H9 (cell line): ENCODE measurements around the gene YPEL1. TPM values are rescaled to one million over a fixed set of nuclear protein-coding genes. Genes with fewer than 3 reads are reported as not detected.

ENCODE experiments used
- DNase-seq: peaks from one replicate; pipeline ENCODE4 v3.0.0-alpha.2; 2017
- H2AFZ ChIP-seq: one replicate; pipeline ENCODE4 v1.6.1; 2013; ENCODE audit warnings: mild to moderate bottlenecking, low read length, control low read depth, moderate library complexity
- H2AK5ac ChIP-seq: 2 replicates; pipeline ENCODE4 v1.6.1; 2013; ENCODE audit warnings: low read length, control low read depth, mixed read lengths; ENCODE audit not compliant: insufficient read length
- H2BK120ac ChIP-seq: one replicate; pipeline ENCODE4 v1.6.1; 2013; ENCODE audit warnings: low read depth, mild to moderate bottlenecking, low read length, control low read depth, inconsistent platforms; ENCODE audit not compliant: poor library complexity, severe bottlenecking
- H2BK12ac ChIP-seq: 2 replicates; pipeline ENCODE4 v1.6.1; 2013; ENCODE audit warnings: low read length, control low read depth, mixed read lengths, low read depth; ENCODE audit not compliant: insufficient read length
- H2BK15ac ChIP-seq: 2 replicates; pipeline ENCODE4 v1.6.1; 2013; ENCODE audit warnings: low read depth, low read length, control low read depth
- H2BK20ac ChIP-seq: one replicate; pipeline ENCODE4 v1.6.1; 2013; ENCODE audit warnings: low read depth, mild to moderate bottlenecking, low read length, control low read depth, inconsistent platforms; ENCODE audit not compliant: poor library complexity, severe bottlenecking
- H2BK5ac ChIP-seq: 2 replicates; pipeline ENCODE4 v1.6.1; 2013; ENCODE audit warnings: low read length, control low read depth, mixed read lengths; ENCODE audit not compliant: insufficient read length
- H3K14ac ChIP-seq: 2 replicates; pipeline ENCODE4 v1.6.1; 2013; ENCODE audit warnings: low read length, control low read depth; ENCODE audit not compliant: insufficient read depth
- H3K18ac ChIP-seq: 2 replicates; pipeline ENCODE4 v1.6.1; 2013; ENCODE audit warnings: low read depth, mild to moderate bottlenecking, mixed read lengths, low read length, control low read depth; ENCODE audit not compliant: insufficient read length
- H3K23ac ChIP-seq: 2 replicates; pipeline ENCODE4 v1.6.1; 2013; ENCODE audit warnings: low read length, control low read depth, mixed read lengths, low read depth; ENCODE audit not compliant: insufficient read length
- H3K23me2 ChIP-seq: 2 replicates; pipeline ENCODE4 v1.6.1; 2013; ENCODE audit warnings: low read depth, mild to moderate bottlenecking, mixed read lengths, low read length, control low read depth; ENCODE audit not compliant: insufficient read length, poor library complexity, severe bottlenecking
- H3K27ac ChIP-seq: 2 replicates; pipeline ENCODE4 v1.5.1; 2013; ENCODE audit warnings: low read length, control low read depth, mixed read lengths, low read depth; ENCODE audit not compliant: insufficient read length
- H3K27me3 ChIP-seq: 2 replicates; pipeline ENCODE4 v1.6.1; 2013; ENCODE audit warnings: low read length, control low read depth, inconsistent platforms; ENCODE audit not compliant: insufficient read depth
- H3K4ac ChIP-seq: 2 replicates; pipeline ENCODE4 v1.6.1; 2013; ENCODE audit warnings: low read depth, mild to moderate bottlenecking, control low read depth, inconsistent platforms, low read length, moderate library complexity
- H3K4me1 ChIP-seq: 2 replicates; pipeline ENCODE4 v1.6.1; 2013; ENCODE audit warnings: low read length, control low read depth, inconsistent platforms; ENCODE audit not compliant: insufficient read depth
- H3K4me2 ChIP-seq: 2 replicates; pipeline ENCODE4 v1.6.1; 2013; ENCODE audit warnings: low read length, control low read depth, mixed read lengths; ENCODE audit not compliant: insufficient read length, insufficient read depth
- H3K56ac ChIP-seq: 2 replicates; pipeline ENCODE4 v1.6.1; 2013; ENCODE audit warnings: low read depth, mild to moderate bottlenecking, mixed read lengths, low read length, control low read depth; ENCODE audit not compliant: insufficient read length
- H3K79me1 ChIP-seq: 2 replicates; pipeline ENCODE4 v1.6.1; 2013; ENCODE audit warnings: low read depth, mild to moderate bottlenecking, moderate library complexity, low read length, control low read depth, inconsistent platforms; ENCODE audit not compliant: insufficient read depth, poor library complexity, severe bottlenecking
- H3K79me2 ChIP-seq: 2 replicates; pipeline ENCODE4 v1.6.1; 2013; ENCODE audit warnings: low read length, control low read depth, inconsistent platforms; ENCODE audit not compliant: insufficient read depth
- H3K9ac ChIP-seq: 2 replicates; pipeline ENCODE4 v1.6.1; 2013; ENCODE audit warnings: low read length, control low read depth, mixed read lengths; ENCODE audit not compliant: insufficient read length; ENCODE audit errors: extremely low read depth
- H3K9me3 ChIP-seq: one replicate; pipeline ENCODE4 v1.6.1; 2013; ENCODE audit warnings: low read depth, low read length, inconsistent platforms; ENCODE audit not compliant: control insufficient read depth
- H3T11ph ChIP-seq: one replicate; pipeline ENCODE4 v1.6.1; 2013; ENCODE audit warnings: mild to moderate bottlenecking, low read length, control low read depth, inconsistent platforms
- H4K20me1 ChIP-seq: one replicate; pipeline ENCODE4 v1.6.1; 2013; ENCODE audit not compliant: control insufficient read depth, insufficient read length, insufficient read depth
- H4K5ac ChIP-seq: 2 replicates; pipeline ENCODE4 v1.6.1; 2013; ENCODE audit warnings: low read depth, mild to moderate bottlenecking, mixed read lengths, low read length, control low read depth; ENCODE audit not compliant: insufficient read length
- H4K8ac ChIP-seq: replicated peaks from 2 replicates; pipeline ENCODE4 v1.6.1; 2013; ENCODE audit warnings: low read length, control low read depth, mixed read lengths, low read depth; ENCODE audit not compliant: insufficient read length
- H4K91ac ChIP-seq: 2 replicates; pipeline ENCODE4 v1.6.1; 2013; ENCODE audit warnings: low read depth, mild to moderate bottlenecking, moderate library complexity, mixed read lengths, low read length, control low read depth; ENCODE audit not compliant: insufficient read length
- H3K27ac Mint-ChIP-seq, 3 experiments: 2 replicates in 2 of 3; 3 replicates in 1 of 3; pipeline ENCODE4 v1.8.0; 2020 to 2021; ENCODE audit warnings: mixed read lengths in 3 of 3, mild to moderate bottlenecking in 1 of 3, moderate library complexity in 1 of 3
- H3K27me3 Mint-ChIP-seq: 2 replicates; pipeline ENCODE4 v1.8.0; 2021; ENCODE audit warnings: low read depth, mild to moderate bottlenecking, moderate library complexity, mixed read lengths
- H3K36me3 Mint-ChIP-seq, 3 experiments: 2 replicates in 2 of 3; 3 replicates in 1 of 3; pipeline ENCODE4 v1.8.0; 2020 to 2021; ENCODE audit warnings: low read depth in 3 of 3, mixed read lengths in 3 of 3; ENCODE audit not compliant: insufficient read depth in 1 of 3
- H3K4me1 Mint-ChIP-seq, 2 experiments: 2 replicates each; pipeline ENCODE4 v1.8.0; 2020; ENCODE audit warnings: mixed read lengths in 2 of 2
- H3K4me3 Mint-ChIP-seq, 2 experiments: 2 replicates in 1 of 2; 3 replicates in 1 of 2; pipeline ENCODE4 v1.8.0; 2020 to 2021; ENCODE audit warnings: mild to moderate bottlenecking in 2 of 2, mixed read lengths in 2 of 2, moderate library complexity in 1 of 2
- H3K9me3 Mint-ChIP-seq, 2 experiments: 2 replicates in 1 of 2; 3 replicates in 1 of 2; pipeline ENCODE4 v1.8.0; 2020; ENCODE audit warnings: mild to moderate bottlenecking in 2 of 2, mixed read lengths in 2 of 2, moderate library complexity in 1 of 2
- CTCF ChIP-seq: fragments of 200-600 bp; sonication (generic); conservative IDR thresholded peaks from 3 replicates; pipeline ENCODE4 v1.8.0; 2021; ENCODE audit warnings: antibody characterized with exemption, mild to moderate bottlenecking
- WGBS: extraction: QIAGEN DNeasy Blood & Tissue Kit; methylation state at CpG from one replicate; pipeline ENCODE4 v1.1.7; 2013; ENCODE audit warnings: missing lambda C conversion rate, low lambda C conversion rate, mixed read lengths; ENCODE audit not compliant: insufficient read length; ENCODE audit errors: extremely low coverage; 5-methylcytosine and 5-hydroxymethylcytosine counted together
- total RNA-seq: library from RNA; stranded (reverse); gene quantifications from 2 replicates; pipeline ENCODE4 v1.2.1, GENCODE V29; 2021

Gene YPEL1
- total RNA-seq, 1 experiment from 2014 or later, result 5.4 TPM

DNA sequence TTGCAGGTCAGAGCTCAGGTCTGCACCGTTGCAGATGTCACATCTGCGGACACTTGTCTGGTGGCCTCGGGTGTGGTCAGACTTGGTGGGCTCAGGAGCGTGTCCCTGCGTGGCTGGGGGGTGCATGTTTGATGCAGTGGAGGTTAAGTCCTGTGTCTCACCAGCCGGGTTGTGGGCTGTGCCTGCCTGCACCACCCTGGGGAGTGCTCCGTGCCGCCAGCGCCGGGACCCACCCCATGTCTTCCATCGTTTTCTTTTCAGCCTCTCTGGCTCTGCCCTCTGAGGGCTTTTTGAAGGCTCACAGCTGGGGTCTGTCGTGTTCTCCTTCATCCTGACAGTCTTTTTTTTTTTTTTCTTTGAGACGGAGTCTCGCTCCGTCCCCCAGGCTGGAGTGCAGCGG is 43.8 kb downstream of the YPEL1 start:
- Histone ChIP-seq H3K18ac (no peak overlapping the region), H3K27ac (no peak overlapping the region), H4K91ac (no peak overlapping the region), H3K9ac (no peak overlapping the region), H3K79me1 (no peaks in the 10 kb centered on the region), H3K4me1 (no peaks in the 10 kb centered on the region), H3K23ac (no peak overlapping the region), H3K56ac (no peak overlapping the region), H4K20me1 (no peaks in the 10 kb centered on the region), H2BK12ac (no peak overlapping the region), H2BK20ac (no peak overlapping the region), H2AFZ (no peak overlapping the region), H4K8ac (no peak overlapping the region), H3K14ac (no peak overlapping the region), H2BK120ac (no peak overlapping the region), H3T11ph (no peak overlapping the region), H3K4ac (no peak overlapping the region), H3K23me2 (no peaks in the 10 kb centered on the region), H2BK15ac (no peak overlapping the region), H3K4me2 (no peak overlapping the region), H2AK5ac (no peak overlapping the region), H4K5ac (no peak overlapping the region), H3K79me2 (no peaks in the 10 kb centered on the region), H2BK5ac (no peak overlapping the region), H3K9me3 (no peaks in the 10 kb centered on the region), H3K27me3 (no peaks in the 10 kb centered on the region)
- Mint-ChIP-seq H3K27me3 (no peaks in the 10 kb centered on the region), H3K27ac (no peak overlapping the region; a peak in 1 of 7 replicates), H3K9me3 (no peaks in the 10 kb centered on the region), H3K4me1 (no peaks in the 10 kb centered on the region), H3K4me3 (no peak overlapping the region), H3K36me3 (peaks cover 16 to 34% (median 31%) of the 10 kb centered on the region in 3 experiments; a peak in 6 of 7 replicates)
- no peak for TF ChIP-seq CTCF
- no CpG with 5 or more reads among the region's 16 CpGs for WGBS
- DNase-seq, result no peak
